A673 (cell line): ENCODE results near the gene DNPH1. TPM values are rescaled to one million over a fixed set of nuclear protein-coding genes. Genes with fewer than 3 reads are reported as not detected.

Source experiments
- BruUV-seq: library from RNA; stranded (reverse); fragments of 400-500 nt; replicated peaks from 2 replicates; lab custom pipeline; 2021; lab: Mats Ljungman, UMichigan
- CTCF ChIA-PET: fragments of 300-600 bp; sonication (Branson Sonifier 250); formaldehyde crosslinking; loops from one replicate; lab custom pipeline; 2022; ENCODE audit warnings: antibody characterized with exemption; lab: Charles Lee
- POLR2A ChIA-PET: fragments of 300-600 bp; sonication (Branson Sonifier 250); formaldehyde crosslinking; loops from one replicate; lab custom pipeline; 2022; ENCODE audit warnings: antibody characterized with exemption; ENCODE audit not compliant: low non-redundant PET; lab: Charles Lee
- DNase-seq: peaks from one replicate; pipeline ENCODE4 v3.0.0-alpha.2; 2015; ENCODE audit warnings: low spot score
- H3K27ac ChIP-seq: fragments of 200-600 bp; sonication (generic); 2 replicates; pipeline ENCODE4 v1.5.1; 2016; ENCODE audit warnings: mixed run types, low read depth, mild to moderate bottlenecking, mixed read lengths, antibody characterized with exemption, low read length; ENCODE audit not compliant: poor library complexity, severe bottlenecking
- H3K27me3 ChIP-seq: fragments of 200-600 bp; sonication (generic); replicated peaks from 2 replicates; pipeline ENCODE4 v1.6.1; 2017; ENCODE audit warnings: mixed run types, low read depth, mild to moderate bottlenecking, mixed read lengths, antibody characterized with exemption, low read length; ENCODE audit not compliant: insufficient read depth, poor library complexity
- H3K36me3 ChIP-seq: fragments of 200-600 bp; sonication (generic); 2 replicates; pipeline ENCODE4 v1.6.1; 2016; ENCODE audit warnings: mixed run types, mild to moderate bottlenecking, mixed read lengths, antibody characterized with exemption, low read length; ENCODE audit not compliant: insufficient read depth, poor library complexity, severe bottlenecking
- H3K4me1 ChIP-seq: fragments of 200-600 bp; sonication (generic); 2 replicates; pipeline ENCODE4 v1.6.1; 2017; ENCODE audit warnings: mixed run types, mild to moderate bottlenecking, mixed read lengths, antibody characterized with exemption, low read length; ENCODE audit not compliant: insufficient read depth, poor library complexity, severe bottlenecking
- H3K4me3 ChIP-seq: fragments of 200-600 bp; sonication (generic); 2 replicates; pipeline ENCODE4 v1.5.1; 2016; ENCODE audit warnings: low read depth, mixed run types, mild to moderate bottlenecking, mixed read lengths, low read length; ENCODE audit not compliant: poor library complexity, severe bottlenecking
- H3K9me3 ChIP-seq: fragments of 200-600 bp; sonication (generic); 2 replicates; pipeline ENCODE4 v1.6.1; 2016; ENCODE audit warnings: mixed run types, low read depth, mild to moderate bottlenecking, mixed read lengths, antibody characterized with exemption, low read length; ENCODE audit not compliant: poor library complexity, severe bottlenecking
- EZH2 ChIP-seq: fragments of 200-600 bp; sonication (generic); IDR thresholded peaks from 2 replicates; pipeline ENCODE4 v1.6.1; 2017; ENCODE audit warnings: borderline replicate concordance, low read depth, mild to moderate bottlenecking, mixed read lengths, antibody characterized with exemption, low read length; ENCODE audit not compliant: poor library complexity, severe bottlenecking
- intact Hi-C: fragments of 100-400 bp; cut with micrococcal nuclease; formaldehyde crosslinking; loops from one replicate; pipeline ENCODE4 v1.10.0; 2022; ENCODE audit not compliant: unreplicated experiment
- total RNA-seq: library from RNA; stranded (reverse); gene quantifications from 2 replicates; pipeline ENCODE4 v1.2.3, GENCODE V29; 2021
- TF ChIP-seq, protein P1 (sequence below): fragments of 300-800, 200-600 bp; sonication (generic); conservative IDR thresholded peaks from 2 replicates; pipeline ENCODE4 v1.5.1; 2017; ENCODE audit warnings: low read depth, mild to moderate bottlenecking, antibody characterized with exemption, low read length, moderate library complexity, mixed read lengths

The DNPH1 gene
- total RNA-seq, 1 experiment from 2014 or later = 55.1 TPM

- intact Hi-C loops = no loop called here
- no peak for TF ChIP-seq EZH2
- H3K36me3 ChIP-seq = no peaks in the 10 kb centered on the region
- H3K4me3 ChIP-seq = no peak overlapping the region
- no peak overlapping the region for H3K27ac ChIP-seq
- H3K27me3 ChIP-seq = no peaks in the 10 kb centered on the region
- ChIA-PET CTCF (interaction anchor here (0.6 kb wide), 1 partner anchor 223 kb away, joined by 6 read pairs; no protein-coding TSS in a partner anchor), POLR2A (no interaction called here)
- H3K4me1 ChIP-seq = peaks cover 4% of the 10 kb centered on the region
- DNase-seq = no peak
- no TSS peak for BruUV-seq
- no peaks in the 10 kb centered on the region for H3K9me3 ChIP-seq
Observed at GRCh38 chr6:43277643-43278523, 48.6 kb upstream of the DNPH1 start.

DNA sequence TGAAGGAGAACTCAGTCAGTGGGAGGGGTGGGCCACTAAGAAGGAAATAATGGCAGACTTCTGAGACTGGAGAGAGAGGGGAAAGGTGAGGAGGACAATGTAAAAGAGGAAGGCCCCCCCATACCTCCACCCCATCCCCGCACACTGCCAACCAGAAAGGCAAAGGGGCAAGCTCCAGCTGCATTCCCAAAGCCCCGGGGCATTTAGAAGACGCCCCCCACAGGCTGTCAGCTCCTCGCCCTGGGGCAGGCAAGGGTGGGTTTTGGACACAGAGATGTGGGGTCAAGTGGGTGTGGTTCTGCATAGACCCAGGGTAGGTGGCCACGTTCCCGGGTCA is 48.0 kb upstream of the DNPH1 start:
- Histone ChIP-seq H3K27ac (no peak overlapping the region), H3K4me1 (peaks cover 4% of the 10 kb centered on the region), H3K27me3 (no peaks in the 10 kb centered on the region), H3K4me3 (no peak overlapping the region), H3K36me3 (no peaks in the 10 kb centered on the region), H3K9me3 (no peaks in the 10 kb centered on the region)
- CTCF ChIA-PET = no interaction called here
- POLR2A ChIA-PET = no interaction called here
- no TSS peak for BruUV-seq
- DNase-seq = no peak
- TF ChIP-seq EZH2 = no peak
- TF ChIP-seq, protein P1, sequence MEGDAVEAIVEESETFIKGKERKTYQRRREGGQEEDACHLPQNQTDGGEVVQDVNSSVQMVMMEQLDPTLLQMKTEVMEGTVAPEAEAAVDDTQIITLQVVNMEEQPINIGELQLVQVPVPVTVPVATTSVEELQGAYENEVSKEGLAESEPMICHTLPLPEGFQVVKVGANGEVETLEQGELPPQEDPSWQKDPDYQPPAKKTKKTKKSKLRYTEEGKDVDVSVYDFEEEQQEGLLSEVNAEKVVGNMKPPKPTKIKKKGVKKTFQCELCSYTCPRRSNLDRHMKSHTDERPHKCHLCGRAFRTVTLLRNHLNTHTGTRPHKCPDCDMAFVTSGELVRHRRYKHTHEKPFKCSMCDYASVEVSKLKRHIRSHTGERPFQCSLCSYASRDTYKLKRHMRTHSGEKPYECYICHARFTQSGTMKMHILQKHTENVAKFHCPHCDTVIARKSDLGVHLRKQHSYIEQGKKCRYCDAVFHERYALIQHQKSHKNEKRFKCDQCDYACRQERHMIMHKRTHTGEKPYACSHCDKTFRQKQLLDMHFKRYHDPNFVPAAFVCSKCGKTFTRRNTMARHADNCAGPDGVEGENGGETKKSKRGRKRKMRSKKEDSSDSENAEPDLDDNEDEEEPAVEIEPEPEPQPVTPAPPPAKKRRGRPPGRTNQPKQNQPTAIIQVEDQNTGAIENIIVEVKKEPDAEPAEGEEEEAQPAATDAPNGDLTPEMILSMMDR = no peak
- intact Hi-C loops = no loop called here

GRCh38 chr6:43276577-43277305 is 47.5 kb upstream of the DNPH1 start:
- BruUV-seq = no TSS peak
- H3K27ac ChIP-seq = no peak overlapping the region
- no peaks in the 10 kb centered on the region for H3K27me3 ChIP-seq
- H3K9me3 ChIP-seq = no peaks in the 10 kb centered on the region
- intact Hi-C loops = no loop called here
- peaks cover 4% of the 10 kb centered on the region for H3K4me1 ChIP-seq
- no peak for DNase-seq
- ChIA-PET CTCF (no interaction called here), POLR2A (no interaction called here)
- H3K36me3 ChIP-seq = no peaks in the 10 kb centered on the region
- H3K4me3 ChIP-seq = no peak overlapping the region
- TF ChIP-seq EZH2 = no peak
- TF ChIP-seq, protein P1 = no peak
